SK-N-MC (cell line): ENCODE results near the gene VAT1L.

ENCODE experiments used
- EZH2 ChIP-seq: fragments of 200-600 bp; sonication (generic); IDR thresholded peaks from one replicate; pipeline ENCODE4 v1.6.1; 2017; ENCODE audit warnings: antibody characterized with exemption
- FOXP2 ChIP-seq: optimal IDR thresholded peaks from 2 replicates; pipeline ENCODE3; 2011; ENCODE audit warnings: mild to moderate bottlenecking, moderate library complexity; ENCODE audit not compliant: insufficient read depth; ENCODE audit errors: extremely low read length, control extremely low read depth
- POLR2AphosphoS5 ChIP-seq: IDR thresholded peaks from 2 replicates; pipeline ENCODE4 v1.6.1; 2012; ENCODE audit warnings: mild to moderate bottlenecking, low read depth, low read length, borderline replicate concordance

GRCh38 chr16:77788181-77789084, at the start of gene VAT1L:
- no peak for TF ChIP-seq EZH2
- TF ChIP-seq POLR2AphosphoS5 = no peak
- no peak for TF ChIP-seq FOXP2
